Breast epithelium (tissue), 3 donors: ENCODE data around the gene NUDCD2.

Experiments used
- POLR2A ChIP-seq: fragments of 450-650 bp; IDR thresholded peaks from one replicate; pipeline ENCODE4 v1.6.1; 2016; ENCODE audit warnings: antibody characterized with exemption, mild to moderate bottlenecking, moderate library complexity
- POLR2AphosphoS5 ChIP-seq, 3 donors: sonication (generic); formaldehyde crosslinking; IDR thresholded peaks; one replicate each; pipeline ENCODE4 v1.6.1; 2017; ENCODE audit warnings: antibody characterized with exemption in 3 of 3
- TF ChIP-seq, protein P1 (sequence below), 3 donors: fragments of 450-650 bp; IDR thresholded peaks; one replicate each; pipeline ENCODE4 v1.5.1; 2016 to 2017; ENCODE audit warnings: antibody characterized with exemption in 3 of 3, mild to moderate bottlenecking in 3 of 3, moderate library complexity in 3 of 3

DNA sequence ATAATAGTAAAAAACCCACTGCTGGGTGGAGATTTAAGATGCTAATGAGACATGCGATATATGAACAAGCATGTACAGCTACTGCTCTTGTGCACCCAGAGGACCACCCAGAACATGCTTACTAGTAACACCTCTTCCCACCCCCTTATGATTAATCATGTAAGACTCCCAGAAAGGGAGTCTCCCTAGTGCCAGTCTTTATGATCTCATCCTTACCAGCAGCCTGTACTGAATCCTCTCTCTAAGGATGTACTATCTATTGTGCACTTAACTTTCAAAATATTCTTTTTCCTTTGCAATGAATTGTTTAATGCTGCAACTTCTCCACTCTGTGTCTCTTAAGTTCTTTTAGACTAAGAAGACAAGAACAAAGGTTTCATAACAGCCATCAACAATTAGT, 36.4 kb upstream of the NUDCD2 start:
- TF ChIP-seq, protein P1, sequence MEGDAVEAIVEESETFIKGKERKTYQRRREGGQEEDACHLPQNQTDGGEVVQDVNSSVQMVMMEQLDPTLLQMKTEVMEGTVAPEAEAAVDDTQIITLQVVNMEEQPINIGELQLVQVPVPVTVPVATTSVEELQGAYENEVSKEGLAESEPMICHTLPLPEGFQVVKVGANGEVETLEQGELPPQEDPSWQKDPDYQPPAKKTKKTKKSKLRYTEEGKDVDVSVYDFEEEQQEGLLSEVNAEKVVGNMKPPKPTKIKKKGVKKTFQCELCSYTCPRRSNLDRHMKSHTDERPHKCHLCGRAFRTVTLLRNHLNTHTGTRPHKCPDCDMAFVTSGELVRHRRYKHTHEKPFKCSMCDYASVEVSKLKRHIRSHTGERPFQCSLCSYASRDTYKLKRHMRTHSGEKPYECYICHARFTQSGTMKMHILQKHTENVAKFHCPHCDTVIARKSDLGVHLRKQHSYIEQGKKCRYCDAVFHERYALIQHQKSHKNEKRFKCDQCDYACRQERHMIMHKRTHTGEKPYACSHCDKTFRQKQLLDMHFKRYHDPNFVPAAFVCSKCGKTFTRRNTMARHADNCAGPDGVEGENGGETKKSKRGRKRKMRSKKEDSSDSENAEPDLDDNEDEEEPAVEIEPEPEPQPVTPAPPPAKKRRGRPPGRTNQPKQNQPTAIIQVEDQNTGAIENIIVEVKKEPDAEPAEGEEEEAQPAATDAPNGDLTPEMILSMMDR (IDR thresholded peaks at IDR 0.05): no peak
- no peak for TF ChIP-seq POLR2AphosphoS5 (IDR thresholded peaks at IDR 0.05)
- TF ChIP-seq POLR2A: no peak
